NCI-H2196 treated with DMSO at 0.1 percent for 48 hours (cell line): ENCODE data around the gene FAM9B.

ENCODE experiments used
- DNase-seq: peaks from one replicate; lab custom pipeline; 2025; ENCODE audit not compliant: unreplicated experiment; lab: John Stamatoyannopoulos, UW

The FAM9B gene

DNA sequence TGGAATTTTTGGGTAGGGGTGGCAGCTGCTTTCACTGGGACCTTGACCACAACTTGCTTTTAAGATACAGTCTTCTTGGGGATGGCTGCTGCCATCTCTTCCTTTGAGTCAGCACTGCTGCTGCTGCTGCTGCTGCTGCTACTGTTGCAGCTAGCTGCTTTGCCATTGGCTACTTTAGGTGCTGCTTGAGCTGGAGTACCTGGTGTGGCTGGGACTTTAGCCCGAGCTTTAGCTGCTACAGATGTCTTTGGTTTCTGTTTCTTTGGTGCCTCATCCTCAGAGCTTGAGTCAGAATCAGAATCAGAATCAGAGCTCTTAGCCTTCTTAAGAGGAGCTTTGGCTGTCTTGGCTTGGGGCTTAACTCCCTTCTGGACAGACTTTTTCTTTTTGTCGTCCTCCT lies 52.2 kb downstream of the FAM9B start:
- no peak for DNase-seq

DNA sequence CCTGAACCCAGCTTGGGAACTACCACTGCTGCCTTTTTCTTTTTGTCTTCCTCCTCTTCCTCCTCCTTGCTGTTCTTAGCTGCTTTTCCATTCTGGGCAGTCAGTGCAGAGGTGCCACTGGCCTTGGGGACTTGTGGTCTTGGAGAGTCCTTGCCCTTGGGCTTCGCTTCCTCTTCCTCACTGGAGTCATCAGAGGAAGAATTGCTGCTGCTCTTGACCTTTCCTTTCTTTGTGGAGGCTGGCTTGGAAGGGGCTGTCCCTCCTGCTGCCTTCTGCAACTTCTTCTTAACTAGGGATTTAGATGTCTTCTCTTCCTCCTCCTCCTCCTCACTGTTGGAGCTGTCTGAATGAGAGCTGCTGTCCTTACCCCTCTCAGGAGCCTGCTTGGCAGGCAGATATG lies 53.2 kb downstream of the FAM9B start:
- no peak for DNase-seq
